GM19438 (cell line): Measurements from ENCODE around the gene CTIF.

Source experiments
- ATAC-seq: cut with Tn5 transposase; IDR thresholded peaks from one replicate; pipeline ENCODE4 v1.9.1; 2021; ENCODE audit warnings: low read depth; ENCODE audit not compliant: unreplicated experiment

The CTIF gene

DNA sequence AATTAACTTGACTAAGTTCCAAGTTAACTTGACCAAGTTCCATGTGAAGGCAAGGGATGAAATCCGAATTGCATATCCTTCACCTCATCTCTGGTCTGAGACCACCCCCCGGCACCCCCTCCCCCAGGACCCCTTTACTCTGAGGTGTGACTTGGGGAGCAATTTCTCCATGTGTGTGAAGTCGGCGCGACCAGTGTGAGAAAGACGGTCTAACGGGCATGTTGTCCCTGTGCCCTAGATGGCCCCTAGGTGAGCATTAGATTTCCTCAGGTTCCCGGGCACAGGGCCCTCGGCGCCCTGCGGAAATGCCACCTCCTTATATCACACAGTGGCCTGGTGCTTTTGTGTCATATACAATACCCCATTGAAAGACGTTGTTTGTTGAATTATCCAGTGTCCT lies 137.1 kb downstream of the CTIF start:
- ATAC-seq: no peak

- no peak for ATAC-seq
These were observed 137.5 kb downstream of the CTIF start for GRCh38 chr18:48676346-48676745.

- peak; percentile 64 for ATAC-seq
These were observed 138.0 kb downstream of the CTIF start for GRCh38 chr18:48676756-48677368.

DNA sequence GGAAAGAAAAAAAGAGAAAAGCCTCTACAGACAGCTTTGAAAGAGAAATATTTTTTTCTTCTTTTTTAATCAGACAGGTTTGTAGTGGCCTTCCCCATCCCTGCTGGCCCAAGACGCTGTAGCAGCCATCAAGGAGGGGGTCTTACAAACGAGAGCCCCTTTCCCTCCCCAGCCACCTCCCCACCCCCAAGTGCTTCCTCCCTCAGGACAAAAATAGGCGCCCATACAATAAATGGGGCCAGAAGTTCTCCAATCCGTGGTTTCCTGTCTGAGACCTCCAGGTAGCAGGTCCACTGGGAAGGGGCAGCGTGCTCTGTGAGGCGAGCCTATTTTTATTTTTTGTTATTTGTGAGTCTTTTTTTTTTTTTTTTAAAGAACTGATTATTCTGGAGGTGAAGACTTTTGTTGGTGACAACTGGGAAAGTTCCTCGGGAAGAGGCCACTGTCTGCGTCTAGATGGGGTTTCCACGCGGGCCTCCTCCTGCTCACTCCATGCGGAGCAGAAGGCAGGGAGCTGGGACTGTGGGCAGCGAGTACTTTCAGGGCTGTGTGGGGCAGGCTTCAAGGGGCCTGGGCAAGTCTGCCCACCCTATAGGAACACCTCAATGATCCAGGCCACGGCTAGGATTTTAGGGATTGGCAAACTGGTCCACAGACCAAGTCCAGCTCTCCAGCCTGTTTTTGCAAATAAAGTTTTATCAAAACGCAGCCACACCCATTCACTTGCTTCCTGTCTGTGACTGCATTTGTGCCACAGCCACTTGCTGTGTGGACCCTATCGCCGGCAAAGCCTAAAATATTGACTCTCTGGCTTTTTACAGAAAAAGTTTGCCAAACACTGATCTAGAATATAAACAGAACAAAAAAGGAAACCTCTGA lies 139.6 kb downstream of the CTIF start:
- ATAC-seq: no peak

- no peak for ATAC-seq
These were observed 140.4 kb downstream of the CTIF start for GRCh38 chr18:48679236-48679635.

DNA sequence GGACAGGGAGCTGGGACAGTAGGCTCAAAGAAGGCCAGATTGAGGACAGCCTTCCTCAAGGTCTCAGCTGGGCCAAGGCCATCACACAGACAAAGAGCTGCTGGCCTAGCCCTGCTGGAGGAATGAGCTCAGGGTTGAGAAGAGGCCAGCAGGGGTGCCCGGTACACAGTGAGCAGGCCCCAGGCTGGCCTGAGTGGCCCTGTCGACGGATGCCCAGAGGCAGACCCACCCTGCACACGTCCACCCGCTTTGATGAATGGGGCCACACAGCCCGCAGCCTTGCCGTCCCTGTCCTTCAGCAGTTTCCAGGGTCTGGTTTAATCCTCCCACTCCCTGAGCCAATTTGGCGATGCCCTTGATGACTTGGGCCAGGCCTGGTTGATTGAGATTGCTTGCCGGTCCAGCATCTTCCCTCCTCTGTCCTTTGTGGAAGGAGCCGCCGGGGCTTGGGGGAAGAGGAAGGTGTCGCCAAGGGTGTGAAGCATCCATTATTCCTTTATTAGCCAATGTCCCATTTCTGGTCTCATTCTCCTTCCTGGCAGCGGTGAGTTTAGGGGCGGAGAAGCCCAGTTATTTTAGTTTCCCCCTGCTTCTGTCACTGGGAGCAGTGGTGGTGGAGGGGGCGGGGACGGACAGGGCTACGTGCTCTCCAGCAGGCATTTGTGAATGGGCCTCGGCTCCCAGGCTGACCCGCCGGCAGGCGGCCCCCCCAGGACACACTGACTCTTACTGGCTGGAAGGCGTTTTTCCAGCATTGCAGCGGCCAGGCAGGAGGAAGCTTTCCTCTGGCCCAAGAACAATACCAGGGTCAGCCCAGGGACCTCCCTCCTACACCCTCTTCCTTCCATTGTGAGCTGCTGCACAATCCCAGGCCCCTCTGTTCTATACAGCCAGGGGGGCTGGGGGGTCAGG lies 141.8 kb downstream of the CTIF start:
- ATAC-seq: no peak

- ATAC-seq: no peak
These were observed 143.9 kb downstream of the CTIF start for GRCh38 chr18:48682768-48683167.

- no peak for ATAC-seq
These were observed 144.4 kb downstream of the CTIF start for GRCh38 chr18:48683197-48683596.

DNA sequence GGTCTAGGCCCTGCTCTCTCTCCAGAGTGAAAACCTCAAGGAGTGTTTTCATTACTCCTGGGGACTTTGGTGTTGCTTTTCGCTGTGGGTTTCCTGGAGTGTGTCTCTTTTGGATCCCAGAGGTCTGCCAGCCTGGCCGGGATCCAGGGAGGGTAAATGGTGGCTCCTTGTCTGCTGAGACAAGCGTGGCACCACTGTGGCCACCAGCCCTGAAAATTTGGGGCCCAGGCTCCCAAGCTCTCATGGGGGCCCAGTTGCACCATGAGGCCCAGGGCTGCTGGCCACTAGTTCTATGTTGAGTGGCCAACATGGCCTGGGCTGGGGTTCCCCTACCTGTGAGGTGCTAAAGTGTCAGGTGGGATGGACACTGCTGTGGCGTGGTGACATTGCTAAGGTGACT lies 144.8 kb downstream of the CTIF start:
- no peak for ATAC-seq

DNA sequence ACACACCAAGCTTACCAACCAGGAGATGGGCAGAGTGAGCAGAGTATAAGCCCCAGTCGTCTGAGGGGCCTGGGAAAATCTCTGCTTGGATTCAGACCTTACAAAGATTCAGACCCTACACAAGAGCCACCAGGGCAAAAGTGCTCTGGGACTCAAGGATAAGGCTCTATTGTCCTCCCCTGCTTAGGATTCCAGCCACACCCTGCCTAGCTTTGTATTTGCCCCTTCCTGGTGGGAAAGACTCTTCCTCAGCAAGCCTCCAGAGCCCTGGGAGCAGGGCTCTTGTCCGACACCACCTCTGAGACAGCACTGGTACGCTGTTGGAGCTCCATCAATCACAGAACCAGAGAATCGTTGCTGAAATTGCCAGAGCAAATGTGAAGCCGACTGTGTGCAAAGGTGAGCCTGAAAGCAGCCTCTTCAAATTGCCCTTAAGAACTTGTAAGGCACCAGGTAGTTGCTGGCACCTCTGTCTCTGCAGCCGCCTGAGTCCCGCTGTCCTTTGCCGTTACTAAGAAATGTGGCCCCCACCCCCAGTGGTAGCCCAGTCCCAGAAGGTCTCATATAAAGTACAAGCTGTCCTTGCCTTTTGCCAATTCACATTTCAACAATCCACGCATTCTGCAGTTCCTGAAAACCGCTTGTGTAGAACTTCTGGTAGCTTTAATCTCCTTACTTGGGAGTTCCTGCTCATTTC lies 148.7 kb downstream of the CTIF start:
- ATAC-seq: no peak

- ATAC-seq: no peak
These were observed 150.1 kb downstream of the CTIF start for GRCh38 chr18:48688961-48689360.

DNA sequence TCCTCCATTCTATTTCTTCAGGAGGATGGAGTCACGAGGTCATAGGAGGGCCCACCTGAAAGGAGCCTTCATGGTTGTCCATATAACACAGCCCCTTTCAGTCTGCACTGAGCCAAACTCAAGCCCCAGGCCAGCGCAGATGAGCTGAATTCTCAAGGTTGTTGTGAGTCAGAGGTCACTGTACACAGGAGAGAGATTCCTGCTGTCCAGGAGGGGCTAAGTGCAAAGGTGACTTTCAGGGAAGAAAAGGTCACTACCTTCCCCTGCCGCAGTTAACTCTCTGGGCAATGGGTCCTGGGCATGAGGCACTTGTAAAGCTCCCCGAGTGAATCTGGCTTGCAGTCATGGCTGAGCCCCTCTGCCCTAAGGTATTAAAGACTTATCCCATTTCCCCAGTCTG lies 150.7 kb downstream of the CTIF start:
- ATAC-seq: no peak

GRCh38 chr18:48690494-48690893 lies 151.7 kb downstream of the CTIF start:
- ATAC-seq: no peak

DNA sequence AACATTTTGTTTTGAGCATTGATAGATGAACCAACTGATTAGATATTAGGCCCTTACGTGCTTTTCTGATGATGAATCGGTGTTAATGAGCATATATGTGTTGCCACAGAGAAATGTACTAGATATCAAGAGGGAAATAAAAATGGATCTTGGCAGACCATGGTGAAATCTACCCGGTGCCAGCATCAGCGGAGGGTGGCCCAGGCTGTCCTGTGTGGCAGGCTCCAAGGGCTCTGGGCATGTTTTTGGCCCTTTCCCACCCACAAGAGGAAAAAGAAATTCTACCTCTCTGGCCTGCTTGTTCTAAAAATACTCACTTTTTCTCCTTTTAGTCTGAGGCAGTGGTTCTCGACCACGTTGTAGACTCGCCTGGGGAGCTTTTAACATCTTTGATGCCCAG lies 154.2 kb downstream of the CTIF start:
- ATAC-seq: no peak

GRCh38 chr18:48693625-48694262 lies 154.9 kb downstream of the CTIF start:
- no peak for ATAC-seq

DNA sequence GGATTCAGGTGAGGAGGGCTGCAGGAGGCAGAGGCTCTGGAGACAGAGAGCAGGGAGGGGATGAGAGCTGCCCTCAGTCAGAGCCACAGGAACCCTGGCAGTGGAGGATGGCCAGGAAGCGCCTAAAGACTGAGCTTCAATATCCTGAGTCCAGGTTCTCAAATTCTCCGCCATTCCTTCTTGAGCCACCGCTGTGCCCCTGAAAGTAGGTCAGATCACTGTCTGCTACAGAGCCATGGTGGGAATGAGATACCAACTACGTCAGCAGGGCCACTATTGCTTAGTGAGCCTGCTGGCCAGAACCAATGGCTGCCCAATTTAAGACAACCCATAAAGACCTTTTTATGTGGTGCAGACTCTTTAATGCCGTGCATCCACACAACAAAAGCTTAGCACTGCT lies 155.5 kb downstream of the CTIF start:
- ATAC-seq: no peak

GRCh38 chr18:48695671-48696070 lies 156.8 kb downstream of the CTIF start:
- no peak for ATAC-seq

DNA sequence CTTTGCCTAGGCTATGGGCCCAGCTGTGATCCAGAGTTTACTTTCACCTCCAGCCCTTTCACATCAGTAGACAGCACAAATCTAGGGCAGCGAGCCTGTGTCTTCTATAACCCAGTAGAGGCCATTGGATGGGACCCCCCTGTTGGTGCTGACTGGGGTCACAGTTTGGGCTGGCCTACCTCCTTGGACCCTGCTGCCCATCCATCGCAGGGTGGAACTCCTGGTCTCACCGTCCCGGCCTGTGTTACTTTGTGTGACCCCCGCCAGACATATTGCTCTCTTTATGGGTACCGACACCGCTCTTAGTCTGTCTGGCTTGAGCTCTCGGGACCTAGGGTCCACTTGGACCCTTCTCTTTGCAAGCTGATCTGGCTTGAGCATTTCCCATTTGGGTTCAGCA lies 157.4 kb downstream of the CTIF start:
- no peak for ATAC-seq

GRCh38 chr18:48697441-48697840 lies 158.6 kb downstream of the CTIF start:
- no peak for ATAC-seq

- no peak for ATAC-seq
These were observed 159.9 kb downstream of the CTIF start for GRCh38 chr18:48698707-48699106.
